Liver (tissue), 9 donors: ENCODE results near the gene TSN. TPM values are rescaled to one million over a fixed set of nuclear protein-coding genes. Genes with fewer than 3 reads are reported as not detected.

ENCODE experiments used
- DNase-seq: peaks from one replicate; pipeline ENCODE4 v3.0.0-alpha.2; 2017; ENCODE audit warnings: low spot score
- H3K27ac ChIP-seq, 2 donors: one replicate each; pipeline ENCODE4 v1.7.0; 2013; ENCODE audit warnings: inconsistent platforms in 2 of 2, low read length in 2 of 2, control low read depth in 1 of 2, low read depth in 1 of 2, mild to moderate bottlenecking in 1 of 2
- H3K27me3 ChIP-seq, 4 donors: one replicate each; pipeline versions ENCODE4 v1.6.1 to v1.7.0; 2013; ENCODE audit warnings: low read length in 3 of 4, inconsistent platforms in 1 of 4, mild to moderate bottlenecking in 1 of 4, moderate library complexity in 1 of 4; ENCODE audit not compliant: control insufficient read depth in 4 of 4, insufficient read depth in 4 of 4
- H3K36me3 ChIP-seq, 4 donors: one replicate each; pipeline versions ENCODE4 v1.6.1 to v1.7.0; 2013; ENCODE audit warnings: low read length in 3 of 4, mild to moderate bottlenecking in 3 of 4, low read depth in 1 of 4, moderate library complexity in 1 of 4; ENCODE audit not compliant: control insufficient read depth in 4 of 4, insufficient read depth in 3 of 4
- H3K4me1 ChIP-seq, 4 donors: one replicate each; pipeline versions ENCODE4 v1.6.1 to v1.7.0; 2013; ENCODE audit warnings: low read length in 3 of 4, mild to moderate bottlenecking in 3 of 4, moderate library complexity in 1 of 4; ENCODE audit not compliant: control insufficient read depth in 4 of 4, insufficient read depth in 4 of 4
- H3K4me3 ChIP-seq, 3 donors: one replicate each; pipeline versions ENCODE4 v1.6.1 to v1.7.0; 2013; ENCODE audit warnings: low read length in 3 of 3, control low read depth in 1 of 3, low read depth in 1 of 3, mild to moderate bottlenecking in 1 of 3
- H3K9ac ChIP-seq, 2 donors: one replicate each; pipeline ENCODE4 v1.7.0; 2013; ENCODE audit warnings: low read length in 2 of 2, mild to moderate bottlenecking in 2 of 2, moderate library complexity in 2 of 2, control low read depth in 1 of 2, low read depth in 1 of 2
- H3K9me3 ChIP-seq, 4 donors: one replicate each; pipeline versions ENCODE4 v1.6.1 to v1.7.0; 2013; ENCODE audit warnings: low read length in 3 of 4; ENCODE audit not compliant: control insufficient read depth in 4 of 4
- CTCF ChIP-seq: fragments of 150-350 bp; IDR thresholded peaks from 2 replicates; pipeline ENCODE4 v1.5.1; 2017; ENCODE audit warnings: improper control_type of control experiment, low read depth, low read length; ENCODE audit not compliant: missing input control
- EGR1 ChIP-seq, 2 donors: IDR thresholded peaks; 2 replicates each; pipeline ENCODE4 v1.6.1; 2016 to 2018; ENCODE audit warnings: antibody characterized with exemption in 2 of 2, low read depth in 2 of 2
- FOXA2 ChIP-seq: IDR thresholded peaks from 2 replicates; pipeline ENCODE4 v1.6.1; 2016; ENCODE audit warnings: antibody characterized with exemption
- GABPA ChIP-seq, 2 donors: IDR thresholded peaks in 1 of 2; conservative IDR thresholded peaks in 1 of 2; 2 replicates each; pipeline ENCODE4 v1.6.1; 2016; ENCODE audit warnings: antibody characterized with exemption in 2 of 2, mild to moderate bottlenecking in 1 of 2, moderate library complexity in 1 of 2
- HNF4A ChIP-seq, 2 donors: conservative IDR thresholded peaks; 2 replicates each; pipeline ENCODE4 v1.6.1; 2016; ENCODE audit warnings: antibody characterized with exemption in 2 of 2, mild to moderate bottlenecking in 2 of 2
- HNF4G ChIP-seq: IDR thresholded peaks from 2 replicates; pipeline ENCODE4 v1.6.1; 2016; ENCODE audit warnings: antibody characterized with exemption
- JUND ChIP-seq, 2 donors: IDR thresholded peaks; 2 replicates each; pipeline ENCODE4 v1.6.1; 2016; ENCODE audit warnings: antibody characterized with exemption in 2 of 2
- MAX ChIP-seq: IDR thresholded peaks from 2 replicates; pipeline ENCODE4 v1.6.1; 2016; ENCODE audit warnings: antibody characterized with exemption
- NR2F2 ChIP-seq: IDR thresholded peaks from 2 replicates; pipeline ENCODE4 v1.6.1; 2016; ENCODE audit warnings: antibody characterized with exemption
- RAD21 ChIP-seq, 2 donors: IDR thresholded peaks; 2 replicates each; pipeline ENCODE4 v1.6.1; 2016; ENCODE audit warnings: antibody characterized with exemption in 2 of 2, mild to moderate bottlenecking in 2 of 2
- REST ChIP-seq: IDR thresholded peaks from 2 replicates; pipeline ENCODE4 v1.6.1; 2016; ENCODE audit warnings: antibody characterized with exemption, mild to moderate bottlenecking
- RXRA ChIP-seq, 2 donors: IDR thresholded peaks; 2 replicates each; pipeline ENCODE4 v1.6.1; 2017 to 2018; ENCODE audit warnings: antibody characterized with exemption in 2 of 2, mild to moderate bottlenecking in 1 of 2
- SP1 ChIP-seq: IDR thresholded peaks from 2 replicates; pipeline ENCODE4 v1.6.1; 2018; ENCODE audit warnings: antibody characterized with exemption, mild to moderate bottlenecking
- TAF1 ChIP-seq: conservative IDR thresholded peaks from 2 replicates; pipeline ENCODE4 v1.6.1; 2016; ENCODE audit warnings: antibody characterized with exemption, mild to moderate bottlenecking
- YY1 ChIP-seq: IDR thresholded peaks from 2 replicates; pipeline ENCODE4 v1.6.1; 2016; ENCODE audit warnings: antibody characterized with exemption, mild to moderate bottlenecking
- ZBTB33 ChIP-seq: IDR thresholded peaks from 2 replicates; pipeline ENCODE4 v1.6.1; 2016; ENCODE audit warnings: antibody characterized with exemption
- WGBS: extraction: QIAGEN DNeasy Blood & Tissue Kit; methylation state at CpG from one replicate; pipeline ENCODE4 v1.1.7; 2013; 5-methylcytosine and 5-hydroxymethylcytosine counted together
- polyA plus RNA-seq, 2 donors: library from polyadenylated mRNA; stranded (reverse) in 1 of 2; unstranded in 1 of 2; fragments of 200-250 nt in 1 of 2; fragments of >200 nt in 1 of 2; fragmentation: Nextera tagmentation in 1 of 2; extraction: Ambion mirVana in 1 of 2; gene quantifications; one replicate each; pipeline versions ENCODE4 v1.2.1 to v1.2.3, GENCODE V29; 2013 to 2015
- total RNA-seq, 2 donors: library from RNA; depleted of rRNA; stranded (reverse); fragments of >200 nt; gene quantifications; one replicate each; pipeline ENCODE4 v1.2.3, GENCODE V29; 2014
- donor health status: healthy.
- donor health status: healthy.
- donor health status: healthy.
- donor health status: healthy.
- donor health status: healthy.

The TSN gene
- total and polyA plus RNA-seq, 4 donors = 17.0 to 30.6 (median 17.7) TPM

GRCh38 chr2:121791801-121792221, 36.4 kb downstream of the TSN start:
- DNase-seq = no peak
- Histone ChIP-seq H3K27me3 (no peaks in the 10 kb centered on the region), H3K9me3 (peaks cover 0 to 10% (median 6%) of the 10 kb centered on the region in 4 donors), H3K27ac (no peak overlapping the region), H3K9ac (no peak overlapping the region), H3K4me1 (no peaks in the 10 kb centered on the region), H3K36me3 (no peaks in the 10 kb centered on the region), H3K4me3 (no peak overlapping the region)
- no peak for TF ChIP-seq HNF4A (conservative IDR thresholded peaks at IDR 0.05)
- no peak for TF ChIP-seq FOXA2
- TF ChIP-seq RAD21 (IDR thresholded peaks at IDR 0.05) = no peak
- no peak for TF ChIP-seq REST
- no peak for TF ChIP-seq RXRA (IDR thresholded peaks at IDR 0.05)
- no peak for TF ChIP-seq GABPA (IDR thresholded peaks at IDR 0.05 in 1 of 2, conservative IDR thresholded peaks at IDR 0.05 in 1 of 2)
- no peak for TF ChIP-seq ZBTB33
- TF ChIP-seq NR2F2 = no peak
- TF ChIP-seq MAX = no peak
- no peak for TF ChIP-seq TAF1
- TF ChIP-seq CTCF = no peak
- no peak for TF ChIP-seq HNF4G
- TF ChIP-seq EGR1 (IDR thresholded peaks at IDR 0.05; ENCODE audit: low read depth in 2 of 2) = no peak
- no peak for TF ChIP-seq SP1
- TF ChIP-seq JUND (IDR thresholded peaks at IDR 0.05) = no peak
- TF ChIP-seq YY1 = no peak
- WGBS = 53% methylated on average over 6 of the region's 6 CpGs

- 80% methylated on average over 3 of the region's 3 CpGs for WGBS
- no peaks in the 10 kb centered on the region for H3K4me1 ChIP-seq
- TF ChIP-seq TAF1 = no peak
- TF ChIP-seq GABPA (IDR thresholded peaks at IDR 0.05 in 1 of 2, conservative IDR thresholded peaks at IDR 0.05 in 1 of 2) = no peak
- TF ChIP-seq HNF4G = no peak
- no peak for TF ChIP-seq CTCF
Observed at GRCh38 chr2:121793816-121794215, 38.4 kb downstream of the TSN start.

More at GRCh38 chr2:121793816-121794215, 38.4 kb downstream of the TSN start:
- no peak overlapping the region for H3K9ac ChIP-seq
- H3K27ac ChIP-seq = no peak overlapping the region
- no peaks in the 10 kb centered on the region for H3K27me3 ChIP-seq
- no peak overlapping the region for H3K4me3 ChIP-seq
- H3K9me3 ChIP-seq = peaks cover 0 to 5% (median 3%) of the 10 kb centered on the region in 4 donors
- DNase-seq = no peak
- H3K36me3 ChIP-seq = no peaks in the 10 kb centered on the region
